Endothelial cell of umbilical vein (primary cell): ENCODE measurements around the gene COL4A1.

Source experiments
- EZH2 ChIP-seq: IDR thresholded peaks from 2 replicates; pipeline ENCODE4 v1.6.1; 2012; ENCODE audit warnings: borderline replicate concordance, low read depth, mild to moderate bottlenecking, moderate library complexity, low read length, inconsistent platforms; ENCODE audit not compliant: severe bottlenecking
- POLR2AphosphoS5 ChIP-seq: IDR thresholded peaks from 2 replicates; pipeline ENCODE4 v1.6.1; 2012; ENCODE audit warnings: low read depth, mild to moderate bottlenecking, control low read depth, low read length, moderate library complexity; ENCODE audit not compliant: insufficient read depth
- TF ChIP-seq, protein P1 (sequence below), 2 donors: IDR thresholded peaks; 1 replicate in 1 of 2; 2 replicates in 1 of 2; pipeline ENCODE4 v1.5.1; 2011; ENCODE audit warnings: low read length in 2 of 2, mild to moderate bottlenecking in 2 of 2, moderate library complexity in 2 of 2, control low read depth in 1 of 2, inconsistent platforms in 1 of 2, low read depth in 1 of 2; ENCODE audit not compliant: insufficient read depth in 1 of 2; ENCODE audit errors: extremely low read depth in 1 of 2

- TF ChIP-seq, protein P1, sequence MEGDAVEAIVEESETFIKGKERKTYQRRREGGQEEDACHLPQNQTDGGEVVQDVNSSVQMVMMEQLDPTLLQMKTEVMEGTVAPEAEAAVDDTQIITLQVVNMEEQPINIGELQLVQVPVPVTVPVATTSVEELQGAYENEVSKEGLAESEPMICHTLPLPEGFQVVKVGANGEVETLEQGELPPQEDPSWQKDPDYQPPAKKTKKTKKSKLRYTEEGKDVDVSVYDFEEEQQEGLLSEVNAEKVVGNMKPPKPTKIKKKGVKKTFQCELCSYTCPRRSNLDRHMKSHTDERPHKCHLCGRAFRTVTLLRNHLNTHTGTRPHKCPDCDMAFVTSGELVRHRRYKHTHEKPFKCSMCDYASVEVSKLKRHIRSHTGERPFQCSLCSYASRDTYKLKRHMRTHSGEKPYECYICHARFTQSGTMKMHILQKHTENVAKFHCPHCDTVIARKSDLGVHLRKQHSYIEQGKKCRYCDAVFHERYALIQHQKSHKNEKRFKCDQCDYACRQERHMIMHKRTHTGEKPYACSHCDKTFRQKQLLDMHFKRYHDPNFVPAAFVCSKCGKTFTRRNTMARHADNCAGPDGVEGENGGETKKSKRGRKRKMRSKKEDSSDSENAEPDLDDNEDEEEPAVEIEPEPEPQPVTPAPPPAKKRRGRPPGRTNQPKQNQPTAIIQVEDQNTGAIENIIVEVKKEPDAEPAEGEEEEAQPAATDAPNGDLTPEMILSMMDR (IDR thresholded peaks at IDR 0.05; ENCODE audit: extremely low read depth in 1 of 2, insufficient read depth in 1 of 2, low read depth in 1 of 2, low read length in 2 of 2): no peak
- TF ChIP-seq EZH2 (no peak), POLR2AphosphoS5 (peak; percentile 73)
Observed at GRCh38 chr13:110233181-110233950, 73.6 kb downstream of the COL4A1 start.
